ENCODE results near the gene TRRAP.

GRCh38 chr7:99005776-99006175 is 127.4 kb downstream of the TRRAP start:
- TF ChIP-seq CTCF (IDR thresholded peaks at IDR 0.05; ENCODE audit: insufficient read depth, low read length) (no peak), REST (IDR thresholded peaks at IDR 0.05; ENCODE audit: insufficient replicate concordance, low read depth) (no peak), GABPA (IDR thresholded peaks at IDR 0.05; ENCODE audit: low read depth) (no peak), POLR2AphosphoS5 (IDR thresholded peaks at IDR 0.05; ENCODE audit: low read depth) (no peak)
